Neural cell (in vitro differentiated cells): ENCODE measurements around the gene RHOH.

Source experiments
- EP300 ChIP-seq: fragments of 450-650 bp; conservative IDR thresholded peaks from 2 replicates; pipeline ENCODE4 v1.6.1; 2014; ENCODE audit warnings: antibody characterized with exemption, mild to moderate bottlenecking, moderate library complexity; ENCODE audit not compliant: poor library complexity, severe bottlenecking
- MXI1 ChIP-seq: fragments of 450-650 bp; conservative IDR thresholded peaks from 2 replicates; pipeline ENCODE4 v1.6.1; 2014; ENCODE audit warnings: antibody characterized with exemption, mild to moderate bottlenecking; ENCODE audit not compliant: poor library complexity, severe bottlenecking
- RAD21 ChIP-seq: fragments of 450-650 bp; conservative IDR thresholded peaks from 2 replicates; pipeline ENCODE4 v1.6.1; 2014; ENCODE audit warnings: antibody characterized with exemption, mild to moderate bottlenecking, moderate library complexity
- TF ChIP-seq, protein P1 (sequence below): fragments of 450-650 bp; IDR thresholded peaks from 2 replicates; pipeline ENCODE4 v1.5.1; 2014; ENCODE audit warnings: antibody characterized with exemption, mild to moderate bottlenecking, moderate library complexity; ENCODE audit not compliant: poor library complexity, severe bottlenecking
- TF ChIP-seq, protein P2 (sequence below): IDR thresholded peaks from 2 replicates; pipeline ENCODE4 v1.6.1; 2012; ENCODE audit warnings: borderline replicate concordance

DNA sequence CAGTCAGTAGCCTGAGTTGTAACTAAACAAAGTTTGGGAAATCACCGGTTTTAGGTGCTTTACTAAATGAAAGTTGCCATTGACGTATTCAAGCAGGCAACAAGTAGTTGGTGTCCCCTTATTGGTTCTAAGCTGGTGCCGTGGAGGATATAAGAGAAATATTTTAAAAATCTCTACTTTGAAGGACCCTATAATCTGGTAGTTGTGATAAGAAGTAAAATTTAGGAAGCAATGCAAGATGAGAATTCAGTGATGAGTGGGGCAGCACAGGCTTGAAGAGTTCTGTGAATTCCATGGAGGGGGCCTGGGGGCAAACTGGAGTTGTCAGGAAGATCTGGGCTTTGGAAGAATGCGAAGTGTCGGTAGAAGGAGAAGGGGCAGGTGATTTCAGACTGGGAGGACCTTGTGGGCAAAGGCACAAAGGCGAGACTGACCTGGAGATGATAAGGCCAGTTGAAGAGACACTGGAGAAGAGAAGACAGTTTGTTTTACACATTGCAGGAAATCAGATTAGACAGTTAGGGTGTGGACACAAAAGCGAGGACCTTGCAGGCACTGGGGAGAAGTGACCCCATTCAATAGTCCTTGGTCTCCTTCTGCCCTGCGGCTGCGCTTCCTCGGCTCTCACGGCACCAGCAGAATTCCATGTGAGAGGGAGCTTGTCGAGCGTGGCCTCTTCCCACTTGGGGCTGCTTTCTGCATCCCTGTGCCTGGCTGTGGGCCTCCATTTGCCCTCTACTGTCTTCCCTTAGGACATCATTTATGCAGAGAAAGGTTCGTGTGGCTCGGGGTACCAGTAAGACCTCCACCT, 1.3 kb downstream of the RHOH start:
- TF ChIP-seq, protein P1, sequence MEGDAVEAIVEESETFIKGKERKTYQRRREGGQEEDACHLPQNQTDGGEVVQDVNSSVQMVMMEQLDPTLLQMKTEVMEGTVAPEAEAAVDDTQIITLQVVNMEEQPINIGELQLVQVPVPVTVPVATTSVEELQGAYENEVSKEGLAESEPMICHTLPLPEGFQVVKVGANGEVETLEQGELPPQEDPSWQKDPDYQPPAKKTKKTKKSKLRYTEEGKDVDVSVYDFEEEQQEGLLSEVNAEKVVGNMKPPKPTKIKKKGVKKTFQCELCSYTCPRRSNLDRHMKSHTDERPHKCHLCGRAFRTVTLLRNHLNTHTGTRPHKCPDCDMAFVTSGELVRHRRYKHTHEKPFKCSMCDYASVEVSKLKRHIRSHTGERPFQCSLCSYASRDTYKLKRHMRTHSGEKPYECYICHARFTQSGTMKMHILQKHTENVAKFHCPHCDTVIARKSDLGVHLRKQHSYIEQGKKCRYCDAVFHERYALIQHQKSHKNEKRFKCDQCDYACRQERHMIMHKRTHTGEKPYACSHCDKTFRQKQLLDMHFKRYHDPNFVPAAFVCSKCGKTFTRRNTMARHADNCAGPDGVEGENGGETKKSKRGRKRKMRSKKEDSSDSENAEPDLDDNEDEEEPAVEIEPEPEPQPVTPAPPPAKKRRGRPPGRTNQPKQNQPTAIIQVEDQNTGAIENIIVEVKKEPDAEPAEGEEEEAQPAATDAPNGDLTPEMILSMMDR = no peak
- TF ChIP-seq MXI1 (no peak), RAD21 (no peak), EP300 (no peak)
- TF ChIP-seq, protein P2, sequence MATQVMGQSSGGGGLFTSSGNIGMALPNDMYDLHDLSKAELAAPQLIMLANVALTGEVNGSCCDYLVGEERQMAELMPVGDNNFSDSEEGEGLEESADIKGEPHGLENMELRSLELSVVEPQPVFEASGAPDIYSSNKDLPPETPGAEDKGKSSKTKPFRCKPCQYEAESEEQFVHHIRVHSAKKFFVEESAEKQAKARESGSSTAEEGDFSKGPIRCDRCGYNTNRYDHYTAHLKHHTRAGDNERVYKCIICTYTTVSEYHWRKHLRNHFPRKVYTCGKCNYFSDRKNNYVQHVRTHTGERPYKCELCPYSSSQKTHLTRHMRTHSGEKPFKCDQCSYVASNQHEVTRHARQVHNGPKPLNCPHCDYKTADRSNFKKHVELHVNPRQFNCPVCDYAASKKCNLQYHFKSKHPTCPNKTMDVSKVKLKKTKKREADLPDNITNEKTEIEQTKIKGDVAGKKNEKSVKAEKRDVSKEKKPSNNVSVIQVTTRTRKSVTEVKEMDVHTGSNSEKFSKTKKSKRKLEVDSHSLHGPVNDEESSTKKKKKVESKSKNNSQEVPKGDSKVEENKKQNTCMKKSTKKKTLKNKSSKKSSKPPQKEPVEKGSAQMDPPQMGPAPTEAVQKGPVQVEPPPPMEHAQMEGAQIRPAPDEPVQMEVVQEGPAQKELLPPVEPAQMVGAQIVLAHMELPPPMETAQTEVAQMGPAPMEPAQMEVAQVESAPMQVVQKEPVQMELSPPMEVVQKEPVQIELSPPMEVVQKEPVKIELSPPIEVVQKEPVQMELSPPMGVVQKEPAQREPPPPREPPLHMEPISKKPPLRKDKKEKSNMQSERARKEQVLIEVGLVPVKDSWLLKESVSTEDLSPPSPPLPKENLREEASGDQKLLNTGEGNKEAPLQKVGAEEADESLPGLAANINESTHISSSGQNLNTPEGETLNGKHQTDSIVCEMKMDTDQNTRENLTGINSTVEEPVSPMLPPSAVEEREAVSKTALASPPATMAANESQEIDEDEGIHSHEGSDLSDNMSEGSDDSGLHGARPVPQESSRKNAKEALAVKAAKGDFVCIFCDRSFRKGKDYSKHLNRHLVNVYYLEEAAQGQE = no peak
